B cell (primary cell): ENCODE measurements around the gene DLG2. TPM values are rescaled to one million over a fixed set of nuclear protein-coding genes. Genes with fewer than 3 reads are reported as not detected.

Experiments used
- ATAC-seq: fragments of 200-7000 bp; cut with Tn5 transposase; one replicate; pipeline ENCODE4 v1.10.0; 2021; ENCODE audit warnings: low read depth, mild to moderate bottlenecking, moderate number of reproducible peaks, moderate library complexity
- CTCF ChIA-PET: fragments of 350-600 bp; sonication (Branson Sonifier 250); formaldehyde crosslinking; loops from one replicate; lab custom pipeline; 2021; ENCODE audit warnings: antibody characterized with exemption, inconsistent platforms; lab: Charles Lee
- POLR2A ChIA-PET: fragments of 350-600 bp; sonication (Branson Sonifier 250); formaldehyde crosslinking; loops from one replicate; lab custom pipeline; 2021; ENCODE audit warnings: antibody characterized with exemption; lab: Charles Lee
- DNase-seq: peaks from one replicate; pipeline ENCODE4 v3.0.0; 2013
- H2AFZ ChIP-seq: 2 replicates; pipeline ENCODE4 v1.6.1; 2012; ENCODE audit warnings: mild to moderate bottlenecking, low read depth, low read length; ENCODE audit not compliant: insufficient read depth, poor library complexity, severe bottlenecking
- H3K27ac ChIP-seq, 2 donors: 1 replicate in 1 of 2; 2 replicates in 1 of 2; pipeline ENCODE4 v1.5.1; 2012 to 2013; ENCODE audit warnings: low read length in 2 of 2, mild to moderate bottlenecking in 2 of 2, moderate library complexity in 1 of 2
- H3K27me3 ChIP-seq, 4 experiments: fragments of 200-600 bp in 1 of 4; sonication (generic) in 1 of 4; replicated peaks in 1 of 4; 1 replicate in 2 of 4; 2 replicates in 2 of 4; pipeline versions ENCODE4 v1.6.1 to v1.7.0; 2013 to 2016; ENCODE audit warnings: low read length in 3 of 4, mild to moderate bottlenecking in 2 of 4, mixed read lengths in 1 of 4, moderate library complexity in 1 of 4; ENCODE audit not compliant: insufficient read depth in 4 of 4, control insufficient read depth in 3 of 4; ENCODE audit errors: control extremely low read depth in 1 of 4
- H3K36me3 ChIP-seq, 2 experiments: replicated peaks in 1 of 2; 1 replicate in 1 of 2; 2 replicates in 1 of 2; pipeline versions ENCODE4 v1.6.1 to v1.7.1; 2013; ENCODE audit warnings: low read length in 1 of 2; ENCODE audit not compliant: insufficient read depth in 2 of 2, control insufficient read depth in 1 of 2; ENCODE audit errors: control extremely low read depth in 1 of 2, extremely low read depth in 1 of 2
- H3K4me1 ChIP-seq, 2 donors: fragments of 200-600 bp in 1 of 2; sonication (generic) in 1 of 2; 1 replicate in 1 of 2; 2 replicates in 1 of 2; pipeline versions ENCODE4 v1.5.1 to v1.6.1; 2013 to 2017; ENCODE audit warnings: low read length in 2 of 2; ENCODE audit not compliant: control insufficient read depth in 2 of 2, insufficient read depth in 2 of 2
- H3K4me2 ChIP-seq: replicated peaks from 2 replicates; pipeline ENCODE3; 2012; ENCODE audit warnings: mild to moderate bottlenecking, low read depth, low read length; ENCODE audit not compliant: poor library complexity, severe bottlenecking
- H3K4me3 ChIP-seq, 5 experiments: fragments of 200-600 bp in 1 of 5; sonication (generic) in 1 of 5; 1 replicate in 3 of 5; 2 replicates in 2 of 5; pipeline versions ENCODE4 v1.5.1 to v1.7.0; 2011 to 2016; ENCODE audit warnings: low read length in 4 of 5, mild to moderate bottlenecking in 4 of 5, low read depth in 2 of 5, control low read depth in 1 of 5, moderate library complexity in 1 of 5; ENCODE audit not compliant: insufficient read depth in 1 of 5; ENCODE audit errors: control extremely low read depth in 1 of 5, extremely low read depth in 1 of 5
- H3K79me2 ChIP-seq: fragments of 200-600 bp; sonication (generic); one replicate; pipeline ENCODE4 v1.6.0; 2016; ENCODE audit warnings: low read length; ENCODE audit not compliant: control insufficient read depth, insufficient read depth
- H3K9ac ChIP-seq: fragments of 200-600 bp; sonication (generic); 2 replicates; pipeline ENCODE4 v1.6.1; 2017; ENCODE audit warnings: mild to moderate bottlenecking, low read length, moderate library complexity
- H3K9me3 ChIP-seq, 3 donors: one replicate each; pipeline versions ENCODE4 v1.6.1 to v1.7.1; 2013; ENCODE audit warnings: low read length in 2 of 3; ENCODE audit not compliant: control insufficient read depth in 2 of 3, insufficient read depth in 1 of 3; ENCODE audit errors: control extremely low read depth in 1 of 3
- H4K20me1 ChIP-seq: 2 replicates; pipeline ENCODE4 v1.6.0; 2012; ENCODE audit warnings: mild to moderate bottlenecking, low read length; ENCODE audit not compliant: insufficient read depth, control insufficient read depth, poor library complexity, severe bottlenecking
- H3K27ac Mint-ChIP-seq: one replicate; pipeline ENCODE4 v1.8.0; 2021; ENCODE audit warnings: mixed read lengths
- H3K27me3 Mint-ChIP-seq: one replicate; pipeline ENCODE4 v1.8.0; 2021; ENCODE audit warnings: mixed read lengths
- H3K4me1 Mint-ChIP-seq: one replicate; pipeline ENCODE4 v1.8.0; 2021; ENCODE audit warnings: mixed read lengths
- H3K4me3 Mint-ChIP-seq: one replicate; pipeline ENCODE4 v1.8.0; 2021; ENCODE audit warnings: mixed read lengths
- H3K9me3 Mint-ChIP-seq: one replicate; pipeline ENCODE4 v1.8.0; 2022; ENCODE audit warnings: mixed read lengths; ENCODE audit not compliant: insufficient read depth
- EZH2 ChIP-seq: IDR thresholded peaks from 2 replicates; pipeline ENCODE4 v1.6.1; 2012; ENCODE audit warnings: borderline replicate concordance, low read depth, mild to moderate bottlenecking, moderate library complexity, low read length; ENCODE audit not compliant: insufficient read depth, poor library complexity, severe bottlenecking
- WGBS: methylation state at CpG from one replicate; pipeline ENCODE4 v1.1.5; 2013; ENCODE audit warnings: missing lambda C conversion rate; ENCODE audit not compliant: insufficient coverage; 5-methylcytosine and 5-hydroxymethylcytosine counted together
- intact Hi-C: fragments of 100-400 bp; cut with micrococcal nuclease; formaldehyde crosslinking; loops from one replicate; pipeline ENCODE4 v1.10.0; 2022
- polyA plus RNA-seq: library from polyadenylated mRNA; depleted of rRNA; stranded (reverse); fragments of >200 nt; gene quantifications from 2 replicates; pipeline ENCODE4 v1.2.3, GENCODE V29; 2012
- total RNA-seq, 2 donors: library from RNA; stranded (reverse); fragments of 120-200 nt in 1 of 2; gene quantifications; 1 replicate in 1 of 2; 2 replicates in 1 of 2; pipeline versions ENCODE4 v1.2.3 to v1.2.4, GENCODE V29; 2013 to 2022
- TF ChIP-seq, protein P1 (sequence below): fragments of 200-600 bp; IDR thresholded peaks from one replicate; pipeline ENCODE4 v1.8.0; 2022; ENCODE audit warnings: antibody characterized with exemption, mild to moderate bottlenecking

DLG2 gene
- total and polyA plus RNA-seq, 2 donors (not counting 1 experiment from before 2014, with no cell fraction given), result 0.54 to 5.4 TPM

DNA sequence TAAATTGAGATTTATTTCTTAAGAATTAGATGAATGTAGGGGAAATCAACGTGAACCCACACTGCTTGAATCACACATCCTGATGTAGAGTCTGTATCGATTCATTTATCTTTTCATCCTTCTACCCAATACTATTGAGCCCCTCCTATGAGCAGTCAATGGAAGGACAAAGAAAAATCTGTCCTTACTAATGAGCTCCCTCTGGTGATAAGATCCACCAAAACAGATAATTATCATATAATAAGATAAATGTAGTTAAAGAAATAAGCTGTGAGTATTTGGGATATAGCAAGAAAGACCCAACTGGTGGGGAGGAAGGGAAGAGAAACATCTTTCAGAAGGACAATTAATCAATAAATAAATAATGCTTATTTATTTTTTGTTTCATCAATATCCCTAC lies 1955.9 kb downstream of the DLG2 start:
- no peaks in the 10 kb centered on the region for H3K9me3 Mint-ChIP-seq
- no peaks in the 10 kb centered on the region for H4K20me1 ChIP-seq
- H3K27me3 Mint-ChIP-seq, result peaks cover 13% of the 10 kb centered on the region
- CTCF ChIA-PET, result interaction anchor here (0.8 to 1.5 kb wide), 2 partner anchors 13 to 379 kb away, joined by 3 to 9 read pairs; no protein-coding TSS in a partner anchor
- H3K79me2 ChIP-seq, result no peaks in the 10 kb centered on the region
- no peak overlapping the region for H3K4me2 ChIP-seq
- intact Hi-C loops, result no loop called here
- H3K27ac Mint-ChIP-seq, result no peak overlapping the region
- H3K4me3 ChIP-seq, result no peak overlapping the region
- TF ChIP-seq, protein P1, sequence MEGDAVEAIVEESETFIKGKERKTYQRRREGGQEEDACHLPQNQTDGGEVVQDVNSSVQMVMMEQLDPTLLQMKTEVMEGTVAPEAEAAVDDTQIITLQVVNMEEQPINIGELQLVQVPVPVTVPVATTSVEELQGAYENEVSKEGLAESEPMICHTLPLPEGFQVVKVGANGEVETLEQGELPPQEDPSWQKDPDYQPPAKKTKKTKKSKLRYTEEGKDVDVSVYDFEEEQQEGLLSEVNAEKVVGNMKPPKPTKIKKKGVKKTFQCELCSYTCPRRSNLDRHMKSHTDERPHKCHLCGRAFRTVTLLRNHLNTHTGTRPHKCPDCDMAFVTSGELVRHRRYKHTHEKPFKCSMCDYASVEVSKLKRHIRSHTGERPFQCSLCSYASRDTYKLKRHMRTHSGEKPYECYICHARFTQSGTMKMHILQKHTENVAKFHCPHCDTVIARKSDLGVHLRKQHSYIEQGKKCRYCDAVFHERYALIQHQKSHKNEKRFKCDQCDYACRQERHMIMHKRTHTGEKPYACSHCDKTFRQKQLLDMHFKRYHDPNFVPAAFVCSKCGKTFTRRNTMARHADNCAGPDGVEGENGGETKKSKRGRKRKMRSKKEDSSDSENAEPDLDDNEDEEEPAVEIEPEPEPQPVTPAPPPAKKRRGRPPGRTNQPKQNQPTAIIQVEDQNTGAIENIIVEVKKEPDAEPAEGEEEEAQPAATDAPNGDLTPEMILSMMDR, result peak; percentile 9
- no peak for TF ChIP-seq EZH2
- no CpG with 5 or more reads among the region's 2 CpGs for WGBS
- no peaks in the 10 kb centered on the region for H3K4me1 Mint-ChIP-seq
- H2AFZ ChIP-seq, result no peak overlapping the region
- no peak for ATAC-seq
- no peak overlapping the region for H3K27ac ChIP-seq
- H3K9me3 ChIP-seq, result no peaks in the 10 kb centered on the region
- DNase-seq, result peak; percentile 9
- no peaks in the 10 kb centered on the region for H3K4me1 ChIP-seq
- H3K27me3 ChIP-seq, result no peaks in the 10 kb centered on the region
- H3K4me3 Mint-ChIP-seq, result no peak overlapping the region
- H3K36me3 ChIP-seq, result no peaks in the 10 kb centered on the region
- POLR2A ChIA-PET, result no interaction called here
- H3K9ac ChIP-seq, result no peak overlapping the region

DNA sequence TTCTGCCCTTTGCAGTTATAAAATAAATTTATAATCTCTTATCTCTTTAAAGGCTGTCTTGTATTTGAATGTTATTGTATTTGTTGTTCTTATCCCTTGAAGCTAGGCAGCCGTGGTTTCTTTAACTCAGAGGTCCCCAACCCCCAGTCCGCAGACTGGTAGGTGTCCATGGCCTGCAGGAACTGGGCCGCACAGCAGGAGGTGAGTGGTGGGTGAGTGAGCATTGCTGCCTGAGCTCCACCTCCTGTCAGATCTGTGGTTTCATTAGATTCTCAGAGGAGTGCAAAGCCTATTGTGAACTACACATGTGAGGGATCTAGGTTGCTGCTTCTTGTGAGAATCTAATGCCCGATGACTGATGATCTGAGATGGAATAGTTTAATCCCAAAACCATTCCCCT lies 1961.0 kb downstream of the DLG2 start:
- no peak overlapping the region for H2AFZ ChIP-seq
- Mint-ChIP-seq H3K9me3 (no peaks in the 10 kb centered on the region), H3K4me1 (no peaks in the 10 kb centered on the region), H3K27ac (no peak overlapping the region), H3K4me3 (no peak overlapping the region), H3K27me3 (peaks cover 21% of the 10 kb centered on the region)
- CTCF ChIA-PET, result no interaction called here
- no peaks in the 10 kb centered on the region for H3K9me3 ChIP-seq
- H3K36me3 ChIP-seq, result no peaks in the 10 kb centered on the region
- no peak for DNase-seq
- H3K27me3 ChIP-seq, result peaks cover 0 to 7% (median 1%) of the 10 kb centered on the region in 4 experiments
- H3K79me2 ChIP-seq, result no peaks in the 10 kb centered on the region
- no peak for TF ChIP-seq EZH2
- TF ChIP-seq, protein P1, result no peak
- no peaks in the 10 kb centered on the region for H3K4me1 ChIP-seq
- intact Hi-C loops, result no loop called here
- POLR2A ChIA-PET, result no interaction called here
- 93% methylated on average over 3 of the region's 4 CpGs for WGBS
- no peak overlapping the region for H3K9ac ChIP-seq
- ATAC-seq, result no peak
- H3K27ac ChIP-seq, result no peak overlapping the region
- H3K4me2 ChIP-seq, result no peak overlapping the region
- no peak overlapping the region for H3K4me3 ChIP-seq
- no peaks in the 10 kb centered on the region for H4K20me1 ChIP-seq
